Measurements from ENCODE around the gene OTOGL. TPM values are rescaled to one million over a fixed set of nuclear protein-coding genes. Genes with fewer than 3 reads are reported as not detected.
"Not testable (repeated sequence)": the region's sequence is repeated elsewhere in the genome, so short reads cannot be mapped to it uniquely, and the experiment has no call there.

Gene OTOGL
- total RNA-seq, result 0.62 TPM

- DNase-seq, result no peak
These were observed at the start of gene OTOGL for GRCh38 chr12:80099259-80099658. Gene OTOGL, plus strand, starts transcription at chr12:80099537. Its CDS starts 109,895 bp downstream, at chr12:80209432.

GRCh38 chr12:80050236-80050635 lies 49.1 kb upstream of the OTOGL start:
- no peak for DNase-seq

GRCh38 chr12:80053051-80053790 lies 46.1 kb upstream of the OTOGL start:
- DNase-seq, result peak; percentile 67

GRCh38 chr12:80056232-80056631 lies 43.1 kb upstream of the OTOGL start:
- peak; percentile 50 for DNase-seq

- no peak for DNase-seq
These were observed 42.5 kb upstream of the OTOGL start for GRCh38 chr12:80056845-80057244.

GRCh38 chr12:80058586-80058985 lies 40.8 kb upstream of the OTOGL start:
- DNase-seq, result no peak

- no peak for DNase-seq
These were observed 40.2 kb upstream of the OTOGL start for GRCh38 chr12:80059102-80059501.

- no peak for DNase-seq
These were observed 39.5 kb upstream of the OTOGL start for GRCh38 chr12:80059875-80060274.

GRCh38 chr12:80064269-80064668 lies 35.1 kb upstream of the OTOGL start:
- DNase-seq, result no peak

- no peak for DNase-seq
These were observed 34.4 kb upstream of the OTOGL start for GRCh38 chr12:80064951-80065350.

GRCh38 chr12:80068173-80068572 lies 31.2 kb upstream of the OTOGL start:
- no peak for DNase-seq

GRCh38 chr12:80083892-80084614 lies 15.3 kb upstream of the OTOGL start:
- not testable (repeated sequence) for DNase-seq

GRCh38 chr12:80086025-80086424 lies 13.3 kb upstream of the OTOGL start:
- DNase-seq, result no peak

- no peak for DNase-seq
These were observed 11.7 kb upstream of the OTOGL start for GRCh38 chr12:80087486-80088213.

- no peak for DNase-seq
These were observed 1.3 kb downstream of the OTOGL start for GRCh38 chr12:80100591-80100990.

- DNase-seq, result no peak
These were observed 1.8 kb downstream of the OTOGL start for GRCh38 chr12:80101126-80101525.

- DNase-seq, result no peak
These were observed 7.9 kb downstream of the OTOGL start for GRCh38 chr12:80107221-80107620.

- no peak for DNase-seq
These were observed 17.4 kb downstream of the OTOGL start for GRCh38 chr12:80116735-80117134.

GRCh38 chr12:80118565-80119324 lies 19.4 kb downstream of the OTOGL start:
- DNase-seq, result no peak

GRCh38 chr12:80120994-80121393 lies 21.7 kb downstream of the OTOGL start:
- DNase-seq, result no peak

GRCh38 chr12:80121661-80122060 lies 22.3 kb downstream of the OTOGL start:
- DNase-seq, result no peak

- DNase-seq, result no peak
These were observed 30.7 kb downstream of the OTOGL start for GRCh38 chr12:80129895-80130530.
